HepG2 (cell line): ENCODE data around the gene DTHD1. TPM values are rescaled to one million over a fixed set of nuclear protein-coding genes. Genes with fewer than 3 reads are reported as not detected.

Experiments used
- ATAC-seq: fragments of 200-7000 bp; cut with Tn5 transposase; 3 replicates; pipeline ENCODE4 v1.9.1; 2020; ENCODE audit warnings: mild to moderate bottlenecking, moderate library complexity
- BruUV-seq: library from RNA; stranded (reverse); fragments of 400-500 nt; replicated peaks from 2 replicates; lab custom pipeline; 2021; lab: Mats Ljungman, UMichigan
- CTCF ChIA-PET: fragments of 300-600 bp; formaldehyde crosslinking; extraction: SDS; loops from one replicate; lab custom pipeline; 2021; ENCODE audit warnings: low total read pairs, inconsistent platforms, low intra/inter-chr PET ratio; lab: Yijun Ruan, JAX
- POLR2A ChIA-PET: fragments of 350-600 bp; sonication (Branson Sonifier 250); formaldehyde crosslinking; loops from one replicate; lab custom pipeline; 2020; ENCODE audit warnings: antibody characterized with exemption, inconsistent platforms; lab: Yijun Ruan, JAX
- DNase-seq: peaks from one replicate; pipeline ENCODE4 v3.0.0-alpha.2; 2015; ENCODE audit warnings: low spot score
- FAIRE-seq: peaks from 3 replicates; lab custom pipeline; 2011; peaks lifted over from hg19 to GRCh38; lab: Jason Lieb, UNC
- H2AFZ ChIP-seq: one replicate; pipeline ENCODE4 v1.6.1; 2011; ENCODE audit warnings: low read length, inconsistent platforms
- H3K27ac ChIP-seq: fragments of 300-600 bp; 3 replicates; pipeline ENCODE4 v1.8.0; 2011; ENCODE audit warnings: mixed run types, mild to moderate bottlenecking, mixed read lengths, low read length, inconsistent platforms; ENCODE audit not compliant: insufficient read depth; ENCODE audit errors: extremely low read length
- H3K27me3 ChIP-seq, 2 experiments: fragments of 200-600 bp in 1 of 2; 2 replicates in 1 of 2; 3 replicates in 1 of 2; pipeline versions ENCODE4 v1.6.0 to v1.8.0; 2011; ENCODE audit warnings: low read length in 2 of 2, mild to moderate bottlenecking in 2 of 2, moderate library complexity in 2 of 2, inconsistent platforms in 1 of 2; ENCODE audit not compliant: insufficient read depth in 2 of 2, control insufficient read depth in 1 of 2
- H3K36me3 ChIP-seq, 2 experiments: fragments of 200-600 bp in 1 of 2; replicated peaks in 1 of 2; 2 replicates in 1 of 2; 3 replicates in 1 of 2; pipeline versions ENCODE4 v1.5.1 to v1.8.0; 2011; ENCODE audit warnings: low read length in 2 of 2, inconsistent platforms in 1 of 2; ENCODE audit not compliant: insufficient read depth in 2 of 2, control insufficient read depth in 1 of 2
- H3K4me1 ChIP-seq: 2 replicates; pipeline ENCODE4 v1.5.1; 2012; ENCODE audit warnings: low read length, inconsistent platforms; ENCODE audit not compliant: insufficient read depth
- H3K4me2 ChIP-seq: 2 replicates; pipeline ENCODE4 v1.6.0; 2011; ENCODE audit warnings: low read depth, low read length, inconsistent platforms
- H3K4me3 ChIP-seq, 3 experiments: fragments of 200-600 bp in 1 of 3; sonication (generic), shearing (Covaris generic) in 1 of 3; replicated peaks in 1 of 3; 2 replicates each; pipeline ENCODE4 v1.5.1; 2011 to 2016; ENCODE audit warnings: low read length in 3 of 3, inconsistent platforms in 2 of 3, low read depth in 2 of 3, mild to moderate bottlenecking in 2 of 3, control low read depth in 1 of 3, mixed read lengths in 1 of 3; ENCODE audit not compliant: insufficient read depth in 1 of 3
- H3K79me2 ChIP-seq: one replicate; pipeline ENCODE4 v1.6.1; 2011; ENCODE audit warnings: low read length, inconsistent platforms; ENCODE audit not compliant: insufficient read depth
- H3K9ac ChIP-seq: 2 replicates; pipeline ENCODE4 v1.6.0; 2011; ENCODE audit warnings: mild to moderate bottlenecking, low read depth, low read length, inconsistent platforms; ENCODE audit not compliant: insufficient read depth
- H3K9me3 ChIP-seq: 2 replicates; pipeline ENCODE4 v1.5.1; 2012; ENCODE audit warnings: mild to moderate bottlenecking, low read length
- H4K20me1 ChIP-seq: 2 replicates; pipeline ENCODE4 v1.6.0; 2011; ENCODE audit warnings: inconsistent platforms, mild to moderate bottlenecking, low read length, moderate library complexity; ENCODE audit not compliant: insufficient read depth
- ATF3 ChIP-seq: sonication (generic); formaldehyde crosslinking; IDR thresholded peaks from 2 replicates; pipeline ENCODE4 v1.4.0; 2020; ENCODE audit warnings: missing genetic modification reagents
- ATRX ChIP-seq: sonication (generic); formaldehyde crosslinking; IDR thresholded peaks from 2 replicates; pipeline ENCODE4 v1.4.0; 2020; ENCODE audit warnings: missing genetic modification reagents, borderline replicate concordance
- EEA1 ChIP-seq: sonication (generic); formaldehyde crosslinking; IDR thresholded peaks from 2 replicates; pipeline ENCODE4 v1.5.1; 2020; ENCODE audit warnings: mild to moderate bottlenecking, missing genetic modification reagents, borderline replicate concordance
- PAX8 ChIP-seq: sonication (generic); formaldehyde crosslinking; IDR thresholded peaks from 2 replicates; pipeline ENCODE4 v1.8.0; 2022; ENCODE audit warnings: mild to moderate bottlenecking, missing genetic modification reagents, borderline replicate concordance
- SP4 ChIP-seq: sonication (generic); formaldehyde crosslinking; IDR thresholded peaks from 2 replicates; pipeline ENCODE4 v1.8.1; 2023; ENCODE audit warnings: mild to moderate bottlenecking, missing genetic modification reagents
- ZNF331 ChIP-seq: sonication (generic); formaldehyde crosslinking; IDR thresholded peaks from 2 replicates; pipeline ENCODE4 v1.4.0; 2020; ENCODE audit warnings: missing genetic modification reagents
- WGBS: methylation state at CpG from one replicate; pipeline ENCODE4 v1.1.6; 2017; ENCODE audit warnings: low lambda C conversion rate; 5-methylcytosine and 5-hydroxymethylcytosine counted together
- in situ Hi-C: cut with HindIII; loops from 2 replicates; pipeline ENCODE4 v1.10.0; 2017; ENCODE audit warnings: low pct_unique_long_range_greater_than_20kb; ENCODE audit not compliant: extremely low pct_ligation_motif_present
- intact Hi-C: fragments of 100-400 bp; cut with micrococcal nuclease; formaldehyde crosslinking; loops from one replicate; pipeline ENCODE4 v1.10.0; 2022; ENCODE audit not compliant: unreplicated experiment
- polyA plus RNA-seq, 8 experiments: library from polyadenylated mRNA; depleted of rRNA in 3 of 8; stranded (reverse) in 7 of 8; unstranded in 1 of 8; fragments of >200 nt; fragmentation: Illumina TruSeq in 4 of 8; extraction: Trizol in 4 of 8; gene quantifications; 2 replicates each; pipeline versions ENCODE4 v1.2.1 to v1.2.3, GENCODE V29; 2011 to 2016; ENCODE audit warnings: low read depth in 4 of 8, missing spikeins in 1 of 8, mixed read lengths in 1 of 8; ENCODE audit not compliant: insufficient read depth in 1 of 8
- total RNA-seq, 5 experiments: library from RNA; depleted of rRNA; stranded (reverse); fragments of >200 nt; fragmentation: Illumina TruSeq; extraction: Trizol; gene quantifications; 2 replicates each; pipeline ENCODE4 v1.2.3, GENCODE V29; 2016; ENCODE audit warnings: low read depth in 1 of 5
- TF ChIP-seq, protein P1 (sequence below): sonication (generic); formaldehyde crosslinking; IDR thresholded peaks from 2 replicates; pipeline ENCODE4 v1.4.0; 2020; ENCODE audit warnings: missing genetic modification reagents

DTHD1 gene
- total and polyA plus RNA-seq, 2 of the 13 experiments (the other 11 are each of a cell fraction or from before 2014, with no cell fraction given): not detected

DNA sequence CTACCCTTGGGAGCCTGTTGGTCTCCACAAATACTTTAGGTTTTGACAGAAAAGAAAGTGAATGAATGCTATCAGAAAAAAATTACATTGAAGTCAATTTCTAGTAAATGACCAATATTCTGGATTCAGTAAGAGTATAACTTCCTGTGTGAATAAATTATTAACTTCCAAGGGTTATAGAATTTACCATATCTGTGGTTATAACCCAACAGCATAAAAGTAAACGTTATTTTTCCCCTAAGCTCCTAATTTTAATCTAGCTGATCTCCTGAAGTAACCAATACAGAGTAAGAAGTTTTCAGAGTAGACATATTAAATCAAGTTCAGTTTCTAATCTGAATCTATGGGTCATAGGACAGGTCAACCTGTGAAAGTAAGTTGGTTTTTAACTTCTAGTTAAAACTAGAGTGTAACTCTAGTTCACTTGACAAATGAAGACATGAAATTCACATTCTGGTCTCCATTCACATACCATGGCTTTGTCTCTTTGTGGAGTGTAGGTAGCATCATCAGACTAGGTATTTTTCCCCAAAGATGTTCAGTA is 22.8 kb downstream of the DTHD1 start:
- Histone ChIP-seq H3K9ac (no peak overlapping the region), H3K36me3 (no peaks in the 10 kb centered on the region), H3K4me3 (no peak overlapping the region), H3K27ac (no peak overlapping the region), H3K9me3 (no peaks in the 10 kb centered on the region), H3K4me2 (no peak overlapping the region), H2AFZ (no peak overlapping the region), H4K20me1 (no peaks in the 10 kb centered on the region), H3K27me3 (no peaks in the 10 kb centered on the region), H3K4me1 (no peaks in the 10 kb centered on the region), H3K79me2 (no peaks in the 10 kb centered on the region)
- ATAC-seq (no peak), FAIRE-seq (no peak), DNase-seq (no peak)
- no TSS peak for BruUV-seq
- ChIA-PET POLR2A (no interaction called here), CTCF (no interaction called here)
- in situ Hi-C loops: no loop called here
- TF ChIP-seq ATRX (CRISPR knock-in tag) (no peak), SP4 (CRISPR knock-in tag) (no peak), PAX8 (CRISPR knock-in tag) (no peak), EEA1 (CRISPR knock-in tag) (no peak), ATF3 (CRISPR knock-in tag) (no peak), ZNF331 (CRISPR knock-in tag) (no peak)
- TF ChIP-seq, protein P1, sequence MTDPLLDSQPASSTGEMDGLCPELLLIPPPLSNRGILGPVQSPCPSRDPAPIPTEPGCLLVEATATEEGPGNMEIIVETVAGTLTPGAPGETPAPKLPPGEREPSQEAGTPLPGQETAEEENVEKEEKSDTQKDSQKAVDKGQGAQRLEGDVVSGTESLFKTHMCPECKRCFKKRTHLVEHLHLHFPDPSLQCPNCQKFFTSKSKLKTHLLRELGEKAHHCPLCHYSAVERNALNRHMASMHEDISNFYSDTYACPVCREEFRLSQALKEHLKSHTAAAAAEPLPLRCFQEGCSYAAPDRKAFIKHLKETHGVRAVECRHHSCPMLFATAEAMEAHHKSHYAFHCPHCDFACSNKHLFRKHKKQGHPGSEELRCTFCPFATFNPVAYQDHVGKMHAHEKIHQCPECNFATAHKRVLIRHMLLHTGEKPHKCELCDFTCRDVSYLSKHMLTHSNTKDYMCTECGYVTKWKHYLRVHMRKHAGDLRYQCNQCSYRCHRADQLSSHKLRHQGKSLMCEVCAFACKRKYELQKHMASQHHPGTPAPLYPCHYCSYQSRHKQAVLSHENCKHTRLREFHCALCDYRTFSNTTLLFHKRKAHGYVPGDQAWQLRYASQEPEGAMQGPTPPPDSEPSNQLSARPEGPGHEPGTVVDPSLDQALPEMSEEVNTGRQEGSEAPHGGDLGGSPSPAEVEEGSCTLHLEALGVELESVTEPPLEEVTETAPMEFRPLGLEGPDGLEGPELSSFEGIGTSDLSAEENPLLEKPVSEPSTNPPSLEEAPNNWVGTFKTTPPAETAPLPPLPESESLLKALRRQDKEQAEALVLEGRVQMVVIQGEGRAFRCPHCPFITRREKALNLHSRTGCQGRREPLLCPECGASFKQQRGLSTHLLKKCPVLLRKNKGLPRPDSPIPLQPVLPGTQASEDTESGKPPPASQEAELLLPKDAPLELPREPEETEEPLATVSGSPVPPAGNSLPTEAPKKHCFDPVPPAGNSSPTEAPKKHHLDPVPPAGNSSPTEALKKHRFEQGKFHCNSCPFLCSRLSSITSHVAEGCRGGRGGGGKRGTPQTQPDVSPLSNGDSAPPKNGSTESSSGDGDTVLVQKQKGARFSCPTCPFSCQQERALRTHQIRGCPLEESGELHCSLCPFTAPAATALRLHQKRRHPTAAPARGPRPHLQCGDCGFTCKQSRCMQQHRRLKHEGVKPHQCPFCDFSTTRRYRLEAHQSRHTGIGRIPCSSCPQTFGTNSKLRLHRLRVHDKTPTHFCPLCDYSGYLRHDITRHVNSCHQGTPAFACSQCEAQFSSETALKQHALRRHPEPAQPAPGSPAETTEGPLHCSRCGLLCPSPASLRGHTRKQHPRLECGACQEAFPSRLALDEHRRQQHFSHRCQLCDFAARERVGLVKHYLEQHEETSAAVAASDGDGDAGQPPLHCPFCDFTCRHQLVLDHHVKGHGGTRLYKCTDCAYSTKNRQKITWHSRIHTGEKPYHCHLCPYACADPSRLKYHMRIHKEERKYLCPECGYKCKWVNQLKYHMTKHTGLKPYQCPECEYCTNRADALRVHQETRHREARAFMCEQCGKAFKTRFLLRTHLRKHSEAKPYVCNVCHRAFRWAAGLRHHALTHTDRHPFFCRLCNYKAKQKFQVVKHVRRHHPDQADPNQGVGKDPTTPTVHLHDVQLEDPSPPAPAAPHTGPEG (CRISPR knock-in tag): no peak
- intact Hi-C loops: no loop called here
- WGBS: 0% methylated on average over 1 of the region's 1 CpG
